Suppressor macrophage treated with lipopolysaccharide for 1 hour (primary cell): ENCODE measurements around the gene PDE6C.

Source experiments
- DNase-seq, 3 donors: peaks; one replicate each; pipeline ENCODE4 v3.0.0-alpha.2; 2020 to 2022

PDE6C gene

DNA sequence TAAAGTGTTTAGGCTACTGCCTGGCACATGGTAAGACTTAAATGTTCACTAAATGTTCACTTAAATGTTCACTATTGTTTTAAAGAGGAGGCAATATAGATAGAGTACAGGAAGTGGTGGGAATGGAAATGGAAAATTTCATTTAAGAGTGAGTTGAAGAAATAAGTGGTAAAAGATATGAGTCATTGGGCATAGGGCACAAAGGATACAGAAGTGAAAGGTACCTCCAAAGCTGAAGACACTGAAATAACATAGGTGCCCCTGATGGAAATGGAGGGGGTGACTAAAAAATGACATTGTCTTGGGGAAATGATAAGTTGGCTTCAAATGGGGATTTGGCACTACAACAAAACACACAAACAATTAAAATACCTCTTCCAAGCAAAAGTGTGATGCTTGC, 95.3 kb downstream of the PDE6C start:
- no peak for DNase-seq

DNA sequence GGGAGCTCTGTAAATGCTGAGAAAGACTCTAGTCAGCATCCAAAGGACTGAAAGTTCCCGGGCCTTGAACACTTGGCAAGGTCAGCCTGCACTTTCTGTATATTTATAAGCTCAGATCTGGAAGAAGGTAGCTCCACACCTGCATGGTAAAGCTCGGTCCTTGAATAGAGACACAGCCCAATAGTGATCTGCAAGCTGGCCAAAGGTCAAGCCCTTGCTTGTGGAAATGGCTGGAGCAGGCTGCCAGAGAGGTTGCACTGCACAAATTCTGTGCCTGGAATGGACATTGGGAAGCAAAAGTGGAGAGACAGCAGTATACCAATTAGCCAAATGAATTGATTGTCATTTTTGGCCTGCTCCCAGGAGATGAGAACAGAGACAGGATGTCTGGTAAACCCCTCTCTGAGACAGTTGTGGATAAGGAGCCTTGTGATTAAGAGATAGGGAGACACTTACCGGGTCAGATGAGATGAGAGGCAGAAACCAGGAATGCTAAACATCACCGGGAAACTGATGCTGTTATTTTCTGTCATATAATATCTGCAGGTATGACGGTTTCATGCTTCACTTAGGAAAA, 98.1 kb downstream of the PDE6C start:
- DNase-seq = no peak

DNA sequence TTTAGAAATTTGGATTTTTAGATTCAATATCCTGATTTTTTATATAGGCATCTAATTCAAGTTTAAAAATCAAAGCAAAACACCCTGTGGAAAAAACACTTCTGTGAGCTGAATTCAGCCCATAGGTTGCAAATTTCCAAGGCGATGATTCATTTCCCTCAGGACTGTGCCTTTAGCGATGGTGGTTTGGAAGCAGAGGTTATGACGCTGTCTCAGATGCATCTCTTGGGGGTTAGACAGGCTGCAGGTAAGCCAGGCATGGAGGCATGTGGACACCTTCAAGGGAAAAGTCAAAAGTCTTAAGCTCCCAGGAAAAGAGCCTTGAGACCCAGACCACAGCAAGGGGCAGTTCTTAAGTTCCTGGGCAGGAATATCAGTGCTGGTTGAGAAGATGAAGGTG, 99.6 kb downstream of the PDE6C start:
- DNase-seq = no peak

DNA sequence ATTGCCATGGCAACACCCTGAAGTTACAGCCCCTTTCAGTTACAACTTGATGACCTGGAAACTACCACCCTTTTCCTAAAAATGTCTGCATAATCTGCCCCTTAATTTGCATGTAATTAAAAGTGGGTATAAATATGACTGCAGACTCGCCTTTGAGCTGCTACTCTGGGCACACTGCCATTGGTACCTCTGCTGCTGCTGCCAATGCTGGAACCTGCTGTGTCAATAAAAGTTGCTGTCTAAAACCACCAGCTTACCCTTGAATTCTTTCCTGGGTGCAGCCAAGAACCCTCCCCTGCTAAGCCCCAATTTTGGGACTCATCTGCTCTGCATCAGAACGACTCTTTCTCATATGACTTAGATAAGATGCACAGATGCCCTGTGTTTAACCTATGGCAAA, 100.3 kb downstream of the PDE6C start:
- no peak for DNase-seq

DNA sequence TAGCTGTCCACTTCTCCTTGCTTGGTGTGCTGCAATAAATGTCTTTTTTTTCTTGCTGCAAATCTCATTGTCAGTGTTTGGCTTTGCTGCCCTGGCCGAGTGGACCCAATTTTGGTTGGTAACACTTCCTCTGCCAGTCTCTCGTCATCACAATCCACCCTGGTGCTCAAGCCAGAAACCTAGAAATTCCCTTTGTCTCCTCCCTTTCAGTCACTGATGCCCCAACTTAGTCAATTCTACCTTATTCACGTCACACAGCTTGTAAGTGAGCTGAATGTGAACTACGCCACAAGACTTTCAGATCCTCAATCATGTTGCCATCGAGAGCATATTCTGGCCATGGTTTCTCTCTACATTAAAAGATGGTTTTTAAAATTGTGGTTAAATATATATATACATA, 103.0 kb downstream of the PDE6C start:
- DNase-seq = peak in 1 of 3 donors; percentile 10
